HepG2 (cell line): Measurements from ENCODE around the gene PHKB. TPM values are rescaled to one million over a fixed set of nuclear protein-coding genes. Genes with fewer than 3 reads are reported as not detected.
A peak's percentile ranks its signal among the peaks of the same experiment; 100 is the strongest.
"Not testable (repeated sequence)": the region's sequence is repeated elsewhere in the genome, so short reads cannot be mapped to it uniquely, and the experiment has no call there.

Experiments
- ATAC-seq: fragments of 200-7000 bp; cut with Tn5 transposase; 3 replicates; pipeline ENCODE4 v1.9.1; 2020; ENCODE audit warnings: mild to moderate bottlenecking, moderate library complexity
- BruUV-seq: library from RNA; stranded (reverse); fragments of 400-500 nt; replicated peaks from 2 replicates; lab custom pipeline; 2021; lab: Mats Ljungman, UMichigan
- CTCF ChIA-PET: fragments of 300-600 bp; formaldehyde crosslinking; extraction: SDS; loops from one replicate; lab custom pipeline; 2021; ENCODE audit warnings: low total read pairs, inconsistent platforms, low intra/inter-chr PET ratio; lab: Yijun Ruan, JAX
- POLR2A ChIA-PET: fragments of 350-600 bp; sonication (Branson Sonifier 250); formaldehyde crosslinking; loops from one replicate; lab custom pipeline; 2020; ENCODE audit warnings: antibody characterized with exemption, inconsistent platforms; lab: Yijun Ruan, JAX
- DNase-seq: peaks from one replicate; pipeline ENCODE4 v3.0.0-alpha.2; 2015; ENCODE audit warnings: low spot score
- FAIRE-seq: peaks from 3 replicates; lab custom pipeline; 2011; peaks lifted over from hg19 to GRCh38; lab: Jason Lieb, UNC
- H2AFZ ChIP-seq: one replicate; pipeline ENCODE4 v1.6.1; 2011; ENCODE audit warnings: low read length, inconsistent platforms
- H3K27ac ChIP-seq: fragments of 300-600 bp; 3 replicates; pipeline ENCODE4 v1.8.0; 2011; ENCODE audit warnings: mixed run types, mild to moderate bottlenecking, mixed read lengths, low read length, inconsistent platforms; ENCODE audit not compliant: insufficient read depth; ENCODE audit errors: extremely low read length
- H3K27me3 ChIP-seq, 2 experiments: fragments of 200-600 bp in 1 of 2; 2 replicates in 1 of 2; 3 replicates in 1 of 2; pipeline versions ENCODE4 v1.6.0 to v1.8.0; 2011; ENCODE audit warnings: low read length in 2 of 2, mild to moderate bottlenecking in 2 of 2, moderate library complexity in 2 of 2, inconsistent platforms in 1 of 2; ENCODE audit not compliant: insufficient read depth in 2 of 2, control insufficient read depth in 1 of 2
- H3K36me3 ChIP-seq, 2 experiments: fragments of 200-600 bp in 1 of 2; replicated peaks in 1 of 2; 2 replicates in 1 of 2; 3 replicates in 1 of 2; pipeline versions ENCODE4 v1.5.1 to v1.8.0; 2011; ENCODE audit warnings: low read length in 2 of 2, inconsistent platforms in 1 of 2; ENCODE audit not compliant: insufficient read depth in 2 of 2, control insufficient read depth in 1 of 2
- H3K4me1 ChIP-seq: 2 replicates; pipeline ENCODE4 v1.5.1; 2012; ENCODE audit warnings: low read length, inconsistent platforms; ENCODE audit not compliant: insufficient read depth
- H3K4me2 ChIP-seq: 2 replicates; pipeline ENCODE4 v1.6.0; 2011; ENCODE audit warnings: low read depth, low read length, inconsistent platforms
- H3K4me3 ChIP-seq, 3 experiments: fragments of 200-600 bp in 1 of 3; sonication (generic), shearing (Covaris generic) in 1 of 3; replicated peaks in 1 of 3; 2 replicates each; pipeline ENCODE4 v1.5.1; 2011 to 2016; ENCODE audit warnings: low read length in 3 of 3, inconsistent platforms in 2 of 3, low read depth in 2 of 3, mild to moderate bottlenecking in 2 of 3, control low read depth in 1 of 3, mixed read lengths in 1 of 3; ENCODE audit not compliant: insufficient read depth in 1 of 3
- H3K79me2 ChIP-seq: one replicate; pipeline ENCODE4 v1.6.1; 2011; ENCODE audit warnings: low read length, inconsistent platforms; ENCODE audit not compliant: insufficient read depth
- H3K9ac ChIP-seq: 2 replicates; pipeline ENCODE4 v1.6.0; 2011; ENCODE audit warnings: mild to moderate bottlenecking, low read depth, low read length, inconsistent platforms; ENCODE audit not compliant: insufficient read depth
- H3K9me3 ChIP-seq: 2 replicates; pipeline ENCODE4 v1.5.1; 2012; ENCODE audit warnings: mild to moderate bottlenecking, low read length
- H4K20me1 ChIP-seq: 2 replicates; pipeline ENCODE4 v1.6.0; 2011; ENCODE audit warnings: inconsistent platforms, mild to moderate bottlenecking, low read length, moderate library complexity; ENCODE audit not compliant: insufficient read depth
- CCAR2 ChIP-seq: fragments of 200-400 bp; formaldehyde crosslinking; optimal IDR thresholded peaks from 2 replicates; pipeline ENCODE3; 2018; ENCODE audit warnings: low read depth, mild to moderate bottlenecking, low read length, moderate library complexity
- HMG20A ChIP-seq: IDR thresholded peaks from 2 replicates; pipeline ENCODE4 v1.6.1; 2016; ENCODE audit warnings: borderline replicate concordance
- HMGA1 ChIP-seq: sonication (generic); formaldehyde crosslinking; conservative IDR thresholded peaks from 2 replicates; pipeline ENCODE4 v1.4.0; 2020; ENCODE audit warnings: missing genetic modification reagents
- KDM5A ChIP-seq: fragments of 200-600 bp; sonication (generic); IDR thresholded peaks from 2 replicates; pipeline ENCODE4 v1.7.0; 2018; ENCODE audit warnings: antibody characterized with exemption, mild to moderate bottlenecking, low read length, borderline replicate concordance
- RBFOX2 ChIP-seq: fragments of 200-400 bp; formaldehyde crosslinking; IDR thresholded peaks from 2 replicates; pipeline ENCODE4 v1.6.1; 2017; ENCODE audit warnings: low read depth, mild to moderate bottlenecking, low read length
- TOE1 ChIP-seq: sonication (generic); formaldehyde crosslinking; IDR thresholded peaks from 2 replicates; pipeline ENCODE4 v1.4.0; 2020; ENCODE audit warnings: mild to moderate bottlenecking, missing genetic modification reagents
- ZNF10 ChIP-seq: sonication (generic); formaldehyde crosslinking; IDR thresholded peaks from 2 replicates; pipeline ENCODE4 v1.4.0; 2020; ENCODE audit warnings: mild to moderate bottlenecking, low read depth, missing genetic modification reagents, borderline replicate concordance
- ZNF281 ChIP-seq: sonication (generic); formaldehyde crosslinking; IDR thresholded peaks from 2 replicates; pipeline ENCODE4 v1.4.0; 2020; ENCODE audit warnings: missing genetic modification reagents, borderline replicate concordance
- ZNF292 ChIP-seq: sonication (generic); formaldehyde crosslinking; IDR thresholded peaks from 2 replicates; pipeline ENCODE4 v1.8.1; 2022; ENCODE audit warnings: mild to moderate bottlenecking, low read depth, missing genetic modification reagents, borderline replicate concordance
- ZNF597 ChIP-seq: sonication (generic); formaldehyde crosslinking; IDR thresholded peaks from 2 replicates; pipeline ENCODE4 v1.5.0; 2020; ENCODE audit warnings: missing genetic modification reagents
- ZNF619 ChIP-seq: sonication (generic); formaldehyde crosslinking; IDR thresholded peaks from 2 replicates; pipeline ENCODE4 v1.4.0; 2020; ENCODE audit warnings: mild to moderate bottlenecking, missing genetic modification reagents
- ZSCAN31 ChIP-seq: sonication (generic); formaldehyde crosslinking; IDR thresholded peaks from 2 replicates; pipeline ENCODE4 v1.5.0; 2020; ENCODE audit warnings: low read depth, mild to moderate bottlenecking, missing genetic modification reagents
- WGBS: methylation state at CpG from one replicate; pipeline ENCODE4 v1.1.6; 2017; ENCODE audit warnings: low lambda C conversion rate; 5-methylcytosine and 5-hydroxymethylcytosine counted together
- in situ Hi-C: cut with HindIII; loops from 2 replicates; pipeline ENCODE4 v1.10.0; 2017; ENCODE audit warnings: low pct_unique_long_range_greater_than_20kb; ENCODE audit not compliant: extremely low pct_ligation_motif_present
- intact Hi-C: fragments of 100-400 bp; cut with micrococcal nuclease; formaldehyde crosslinking; loops from one replicate; pipeline ENCODE4 v1.10.0; 2022; ENCODE audit not compliant: unreplicated experiment
- polyA plus RNA-seq, 8 experiments: library from polyadenylated mRNA; depleted of rRNA in 3 of 8; stranded (reverse) in 7 of 8; unstranded in 1 of 8; fragments of >200 nt; fragmentation: Illumina TruSeq in 4 of 8; extraction: Trizol in 4 of 8; gene quantifications; 2 replicates each; pipeline versions ENCODE4 v1.2.1 to v1.2.3, GENCODE V29; 2011 to 2016; ENCODE audit warnings: low read depth in 4 of 8, missing spikeins in 1 of 8, mixed read lengths in 1 of 8; ENCODE audit not compliant: insufficient read depth in 1 of 8
- total RNA-seq, 5 experiments: library from RNA; depleted of rRNA; stranded (reverse); fragments of >200 nt; fragmentation: Illumina TruSeq; extraction: Trizol; gene quantifications; 2 replicates each; pipeline ENCODE4 v1.2.3, GENCODE V29; 2016; ENCODE audit warnings: low read depth in 1 of 5

PHKB gene
- total and polyA plus RNA-seq, 2 of the 13 experiments (the other 11 are each of a cell fraction or from before 2014, with no cell fraction given): 66.0 to 80.8 TPM

GRCh38 chr16:47467501-47467900 lies 6.4 kb downstream of the PHKB start (continued):
- no peak for TF ChIP-seq ZNF597
- TF ChIP-seq ZSCAN31: no peak
- TF ChIP-seq HMGA1 (CRISPR knock-in tag): no peak

GRCh38 chr16:47468070-47468689 lies 7.0 kb downstream of the PHKB start:
- CTCF ChIA-PET, H3K4me2 ChIP-seq, BruUV-seq, DNase-seq, H3K4me3 ChIP-seq, FAIRE-seq, in situ Hi-C loops, H3K27ac ChIP-seq, intact Hi-C loops, H4K20me1 ChIP-seq, ATAC-seq, H2AFZ ChIP-seq, H3K9ac ChIP-seq, H3K36me3 ChIP-seq, H3K9me3 ChIP-seq, H3K27me3 ChIP-seq: not testable (repeated sequence)
- Histone ChIP-seq H3K4me1 (peaks cover 65% of the 10 kb centered on the region), H3K79me2 (peaks cover 48% of the 10 kb centered on the region)
- 0 out of 2 replicates have a peak, but pooled peaks have one; percentile 1 for TF ChIP-seq RBFOX2
- 98% methylated on average over 7 of the region's 7 CpGs for WGBS
- POLR2A ChIA-PET: interaction anchor here (0.8 to 4.1 kb wide), 2 partner anchors 7 to 13 kb away, joined by 3 to 28 read pairs; partner anchors contain the start of genes ITFG1 and PHKB

- FAIRE-seq: no peak
- TF ChIP-seq CCAR2 (no peak), ZNF10 (CRISPR knock-in tag) (no peak), ZNF292 (CRISPR knock-in tag) (no peak), TOE1 (CRISPR knock-in tag) (no peak), KDM5A (no peak), ZNF619 (CRISPR knock-in tag) (no peak), ZNF281 (CRISPR knock-in tag) (no peak), HMG20A (no peak)
Measured at GRCh38 chr16:47469227-47469626, 8.1 kb downstream of the PHKB start.

More at GRCh38 chr16:47469227-47469626, 8.1 kb downstream of the PHKB start:
- DNase-seq: no peak
- in situ Hi-C loops: no loop called here
- H3K36me3 ChIP-seq: peaks cover 2 to 5% of the 10 kb centered on the region in 2 experiments; a peak in 3 of 5 replicates
- intact Hi-C loops: no loop called here
- H3K27me3 ChIP-seq: no peaks in the 10 kb centered on the region
- CTCF ChIA-PET: no interaction called here
- no TSS peak for BruUV-seq
- no peaks in the 10 kb centered on the region for H3K9me3 ChIP-seq
- no peak overlapping the region for H2AFZ ChIP-seq
- peaks cover 44% of the 10 kb centered on the region for H3K79me2 ChIP-seq
- ATAC-seq: no peak
- no peak overlapping the region for H3K9ac ChIP-seq
- H3K4me2 ChIP-seq: no peak overlapping the region
- no peaks in the 10 kb centered on the region for H4K20me1 ChIP-seq
- H3K4me3 ChIP-seq: no peak overlapping the region
- POLR2A ChIA-PET: interaction anchor here (4.1 kb wide), 1 partner anchor 8 kb away, joined by 28 read pairs; the partner anchor contains the start of genes ITFG1 and PHKB
- WGBS: 96% methylated on average over 1 of the region's 1 CpG
- no peak overlapping the region for H3K27ac ChIP-seq
- H3K4me1 ChIP-seq: peaks cover 65% of the 10 kb centered on the region
